Endothelial cell of umbilical vein (primary cell): ENCODE data around the gene PHOX2B. TPM values are rescaled to one million over a fixed set of nuclear protein-coding genes. Genes with fewer than 3 reads are reported as not detected.

Experiments used
- BruUV-seq: library from RNA; stranded (reverse); fragments of 400-500 nt; replicated peaks from 2 replicates; lab custom pipeline; 2021; lab: Mats Ljungman, UMichigan
- CTCF ChIA-PET: fragments of 300-600, 350-600 bp; sonication (Branson Sonifier 250); formaldehyde crosslinking; loops from one replicate; lab custom pipeline; 2021; ENCODE audit warnings: antibody characterized with exemption, inconsistent platforms; lab: Charles Lee
- POLR2A ChIA-PET: fragments of 300-600, 350-600 bp; sonication (Branson Sonifier 250); formaldehyde crosslinking; loops from one replicate; lab custom pipeline; 2021; ENCODE audit warnings: antibody characterized with exemption, inconsistent platforms; lab: Charles Lee
- DNase-seq: peaks from one replicate; pipeline ENCODE4 v3.0.0-alpha.2; 2011; ENCODE audit warnings: low read depth, low spot score
- FAIRE-seq: peaks from 2 replicates; lab custom pipeline; 2011; peaks lifted over from hg19 to GRCh38; lab: Jason Lieb, UNC
- H2AFZ ChIP-seq: 2 replicates; pipeline ENCODE4 v1.6.0; 2012; ENCODE audit warnings: low read depth, low read length, control low read depth, inconsistent platforms
- H3K27ac ChIP-seq: 2 replicates; pipeline ENCODE4 v1.5.1; 2011; ENCODE audit warnings: low read depth, mild to moderate bottlenecking, control low read depth, low read length, moderate library complexity; ENCODE audit not compliant: insufficient read depth
- H3K27me3 ChIP-seq, 2 experiments: 2 replicates each; pipeline versions ENCODE4 v1.6.0 to v1.6.1; 2011; ENCODE audit warnings: low read length in 2 of 2, mixed read lengths in 1 of 2; ENCODE audit not compliant: control insufficient read depth in 2 of 2, insufficient read depth in 2 of 2
- H3K36me3 ChIP-seq, 2 experiments: 2 replicates in 1 of 2; 3 replicates in 1 of 2; pipeline ENCODE4 v1.5.1; 2011; ENCODE audit warnings: low read length in 2 of 2, mild to moderate bottlenecking in 1 of 2, moderate library complexity in 1 of 2; ENCODE audit not compliant: control insufficient read depth in 2 of 2, insufficient read depth in 2 of 2; ENCODE audit errors: extremely low read depth in 1 of 2
- H3K4me1 ChIP-seq: 3 replicates; pipeline ENCODE4 v1.5.1; 2011; ENCODE audit warnings: mild to moderate bottlenecking, low read length; ENCODE audit not compliant: control insufficient read depth, insufficient read depth; ENCODE audit errors: extremely low read depth
- H3K4me2 ChIP-seq: 2 replicates; pipeline ENCODE4 v1.6.1; 2011; ENCODE audit warnings: low read length, control low read depth, mixed read lengths; ENCODE audit not compliant: insufficient read depth
- H3K4me3 ChIP-seq, 3 experiments: fragments of 200-600 bp in 1 of 3; sonication (generic), shearing (Covaris generic) in 1 of 3; replicated peaks in 1 of 3; 2 replicates each; pipeline ENCODE4 v1.5.1; 2011 to 2016; ENCODE audit warnings: control low read depth in 3 of 3, low read length in 3 of 3, mild to moderate bottlenecking in 2 of 3, inconsistent platforms in 1 of 3, low read depth in 1 of 3, moderate library complexity in 1 of 3; ENCODE audit not compliant: insufficient read depth in 1 of 3
- H3K79me2 ChIP-seq: 2 replicates; pipeline ENCODE4 v1.6.0; 2012; ENCODE audit warnings: low read length, inconsistent platforms; ENCODE audit not compliant: control insufficient read depth, insufficient read depth
- H3K9ac ChIP-seq: replicated peaks from 2 replicates; pipeline ENCODE3; 2011; ENCODE audit warnings: low read length, control low read depth; ENCODE audit not compliant: insufficient read depth; ENCODE audit errors: extremely low read depth
- H3K9me1 ChIP-seq: replicated peaks from 3 replicates; pipeline ENCODE4 v1.6.0; 2011; ENCODE audit warnings: mild to moderate bottlenecking, low read length; ENCODE audit not compliant: control insufficient read depth, insufficient read depth; ENCODE audit errors: extremely low read depth
- H3K9me3 ChIP-seq: replicated peaks from 2 replicates; pipeline ENCODE4 v1.5.1; 2012; ENCODE audit warnings: low read length, inconsistent platforms; ENCODE audit not compliant: control insufficient read depth, insufficient read depth
- H4K20me1 ChIP-seq: replicated peaks from 2 replicates; pipeline ENCODE3; 2011; ENCODE audit warnings: mild to moderate bottlenecking, low read length; ENCODE audit not compliant: control insufficient read depth, insufficient read depth; ENCODE audit errors: extremely low read depth
- EZH2 ChIP-seq: IDR thresholded peaks from 2 replicates; pipeline ENCODE4 v1.6.1; 2012; ENCODE audit warnings: borderline replicate concordance, low read depth, mild to moderate bottlenecking, moderate library complexity, low read length, inconsistent platforms; ENCODE audit not compliant: severe bottlenecking
- FOS ChIP-seq: IDR thresholded peaks from 2 replicates; pipeline ENCODE4 v1.6.1; 2011; ENCODE audit warnings: mild to moderate bottlenecking, low read length, moderate library complexity, borderline replicate concordance; ENCODE audit not compliant: insufficient read depth
- GATA2 ChIP-seq: IDR thresholded peaks from 2 replicates; pipeline ENCODE4 v1.7.0; 2011; ENCODE audit warnings: low read depth, mild to moderate bottlenecking, moderate library complexity, mixed read lengths, low read length; ENCODE audit not compliant: insufficient read length, insufficient read depth
- JUN ChIP-seq: IDR thresholded peaks from 2 replicates; pipeline ENCODE4 v1.6.1; 2011; ENCODE audit warnings: borderline replicate concordance, low read depth; ENCODE audit not compliant: insufficient read length, insufficient read depth
- MYC ChIP-seq: IDR thresholded peaks from one replicate; pipeline ENCODE4 v1.6.1; 2011; ENCODE audit warnings: mild to moderate bottlenecking, low read depth, low read length
- POLR2A ChIP-seq: IDR thresholded peaks from 2 replicates; pipeline ENCODE4 v1.6.1; 2012; ENCODE audit warnings: low read depth, mild to moderate bottlenecking, control low read depth, low read length
- POLR2AphosphoS5 ChIP-seq: IDR thresholded peaks from 2 replicates; pipeline ENCODE4 v1.6.1; 2012; ENCODE audit warnings: low read depth, mild to moderate bottlenecking, control low read depth, low read length, moderate library complexity; ENCODE audit not compliant: insufficient read depth
- dilution Hi-C: fragments of 300-500 bp; cut with MboI; formaldehyde crosslinking; loops from one replicate; pipeline ENCODE4 v1.15.0; 2019; ENCODE audit warnings: low sequenced_read_pairs; ENCODE audit not compliant: extremely low pct_ligation_motif_present
- intact Hi-C: fragments of 100-400 bp; cut with micrococcal nuclease; formaldehyde crosslinking; loops from one replicate; pipeline ENCODE4 v1.10.0; 2022
- polyA plus RNA-seq, 4 experiments: library from polyadenylated mRNA; depleted of rRNA in 3 of 4; stranded (reverse) in 3 of 4; unstranded in 1 of 4; fragments of >200 nt; gene quantifications; 2 replicates each; pipeline versions ENCODE4 v1.2.1 to v1.2.3, GENCODE V29; 2011 to 2012; ENCODE audit warnings: missing spikeins in 1 of 4
- total RNA-seq: library from RNA; stranded (reverse); gene quantifications from 2 replicates; pipeline ENCODE4 v1.2.3, GENCODE V29; 2021
- TF ChIP-seq, protein P1 (sequence below), 2 donors: IDR thresholded peaks; 1 replicate in 1 of 2; 2 replicates in 1 of 2; pipeline ENCODE4 v1.5.1; 2011; ENCODE audit warnings: low read length in 2 of 2, mild to moderate bottlenecking in 2 of 2, moderate library complexity in 2 of 2, control low read depth in 1 of 2, inconsistent platforms in 1 of 2, low read depth in 1 of 2; ENCODE audit not compliant: insufficient read depth in 1 of 2; ENCODE audit errors: extremely low read depth in 1 of 2
- TF ChIP-seq, protein P2 (sequence below): IDR thresholded peaks from 2 replicates; pipeline ENCODE4 v1.6.1; 2011; ENCODE audit not compliant: insufficient read depth, insufficient read length

The PHOX2B gene
- total and polyA plus RNA-seq, 2 donors (not counting 3 experiments of a cell fraction or from before 2014, with no cell fraction given): not detected

DNA sequence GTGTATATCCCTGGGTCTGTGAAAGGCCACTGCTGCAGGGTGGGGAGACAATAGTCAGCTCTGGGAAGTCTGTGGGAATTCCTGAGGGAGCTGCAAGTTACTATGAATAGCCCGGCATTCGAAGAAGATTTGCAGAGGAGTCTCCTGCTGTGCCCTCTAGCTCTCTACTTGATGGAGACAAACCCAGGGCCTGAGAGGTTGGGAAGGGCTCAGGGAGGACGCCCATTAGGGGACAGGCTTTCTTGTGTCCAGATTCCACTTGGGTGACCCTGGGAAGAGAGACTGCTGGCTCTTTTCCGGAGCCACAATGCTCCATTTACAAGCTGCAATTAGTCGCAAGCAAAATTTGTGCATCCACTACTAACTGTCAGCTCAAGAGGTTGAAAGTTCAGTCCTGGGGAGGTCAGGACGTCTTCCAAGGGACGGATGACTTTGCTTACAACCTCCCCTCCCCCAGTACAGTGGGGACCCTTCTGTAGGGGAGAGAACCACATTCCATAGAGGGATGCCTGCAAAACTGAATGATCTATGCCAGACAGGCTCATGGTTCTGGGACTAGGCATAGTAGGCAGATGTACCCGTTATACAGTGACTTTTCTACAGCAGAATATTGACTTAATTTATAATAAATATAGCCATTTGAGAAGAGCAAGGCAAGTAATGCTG is 48.2 kb upstream of the PHOX2B start:
- Histone ChIP-seq H3K79me2 (no peaks in the 10 kb centered on the region), H3K27ac (no peak overlapping the region), H3K4me2 (no peak overlapping the region), H3K9me1 (no peaks in the 10 kb centered on the region), H3K36me3 (no peaks in the 10 kb centered on the region), H2AFZ (no peak overlapping the region), H3K4me1 (no peaks in the 10 kb centered on the region), H3K27me3 (peaks cover 13 to 16% of the 10 kb centered on the region in 2 experiments), H4K20me1 (no peaks in the 10 kb centered on the region), H3K9me3 (no peaks in the 10 kb centered on the region), H3K4me3 (no peak overlapping the region), H3K9ac (no peak overlapping the region)
- intact Hi-C loops: no loop called here
- dilution Hi-C loops: no loop called here
- FAIRE-seq (no peak), DNase-seq (no peak)
- CTCF ChIA-PET: interaction anchor here (1.1 to 1.6 kb wide), 2 partner anchors 18 to 19 kb away, joined by 3 read pairs; no protein-coding TSS in a partner anchor
- no peak for TF ChIP-seq EZH2
- TF ChIP-seq JUN: no peak
- TF ChIP-seq POLR2A: no peak
- TF ChIP-seq POLR2AphosphoS5: no peak
- TF ChIP-seq MYC: no peak
- TF ChIP-seq, protein P1, sequence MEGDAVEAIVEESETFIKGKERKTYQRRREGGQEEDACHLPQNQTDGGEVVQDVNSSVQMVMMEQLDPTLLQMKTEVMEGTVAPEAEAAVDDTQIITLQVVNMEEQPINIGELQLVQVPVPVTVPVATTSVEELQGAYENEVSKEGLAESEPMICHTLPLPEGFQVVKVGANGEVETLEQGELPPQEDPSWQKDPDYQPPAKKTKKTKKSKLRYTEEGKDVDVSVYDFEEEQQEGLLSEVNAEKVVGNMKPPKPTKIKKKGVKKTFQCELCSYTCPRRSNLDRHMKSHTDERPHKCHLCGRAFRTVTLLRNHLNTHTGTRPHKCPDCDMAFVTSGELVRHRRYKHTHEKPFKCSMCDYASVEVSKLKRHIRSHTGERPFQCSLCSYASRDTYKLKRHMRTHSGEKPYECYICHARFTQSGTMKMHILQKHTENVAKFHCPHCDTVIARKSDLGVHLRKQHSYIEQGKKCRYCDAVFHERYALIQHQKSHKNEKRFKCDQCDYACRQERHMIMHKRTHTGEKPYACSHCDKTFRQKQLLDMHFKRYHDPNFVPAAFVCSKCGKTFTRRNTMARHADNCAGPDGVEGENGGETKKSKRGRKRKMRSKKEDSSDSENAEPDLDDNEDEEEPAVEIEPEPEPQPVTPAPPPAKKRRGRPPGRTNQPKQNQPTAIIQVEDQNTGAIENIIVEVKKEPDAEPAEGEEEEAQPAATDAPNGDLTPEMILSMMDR (IDR thresholded peaks at IDR 0.05; ENCODE audit: extremely low read depth in 1 of 2, insufficient read depth in 1 of 2, low read depth in 1 of 2, low read length in 2 of 2): no peak
- TF ChIP-seq, protein P2, sequence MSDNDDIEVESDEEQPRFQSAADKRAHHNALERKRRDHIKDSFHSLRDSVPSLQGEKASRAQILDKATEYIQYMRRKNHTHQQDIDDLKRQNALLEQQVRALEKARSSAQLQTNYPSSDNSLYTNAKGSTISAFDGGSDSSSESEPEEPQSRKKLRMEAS: no peak
- no peak for TF ChIP-seq GATA2
- no peak for TF ChIP-seq FOS
- POLR2A ChIA-PET: no interaction called here
- BruUV-seq: no TSS peak
